HG03025 (cell line): ENCODE results near the gene FRZB.

Source experiments
- ATAC-seq: cut with Tn5 transposase; IDR thresholded peaks from one replicate; pipeline ENCODE4 v1.9.1; 2021; ENCODE audit warnings: mild to moderate bottlenecking, moderate library complexity; ENCODE audit not compliant: unreplicated experiment, low FRiP score

FRZB gene

GRCh38 chr2:182814380-182814779, 52.1 kb downstream of the FRZB start:
- ATAC-seq: no peak

- ATAC-seq: no peak
Observed at GRCh38 chr2:182810087-182810486, 56.4 kb downstream of the FRZB start.

- no peak for ATAC-seq
Observed at GRCh38 chr2:182807319-182807718, 59.1 kb downstream of the FRZB start.

GRCh38 chr2:182804128-182804527, 62.3 kb downstream of the FRZB start:
- ATAC-seq: no peak

- no peak for ATAC-seq
Observed at GRCh38 chr2:182798736-182799135, 67.7 kb downstream of the FRZB start.

- no peak for ATAC-seq
Observed at GRCh38 chr2:182792441-182792840, 74.0 kb downstream of the FRZB start.

GRCh38 chr2:182784777-182785176, 81.7 kb downstream of the FRZB start:
- no peak for ATAC-seq

GRCh38 chr2:182784058-182784706, 82.3 kb downstream of the FRZB start:
- no peak for ATAC-seq
